Measurements from ENCODE around the gene GAPDH. TPM values are rescaled to one million over a fixed set of nuclear protein-coding genes. Genes with fewer than 3 reads are reported as not detected.

The GAPDH gene
- total and polyA plus RNA-seq, 10 of the 15 experiments (the other 5 are each of a cell fraction or from before 2014, with no cell fraction given): 5,606 to 14,240 (median 9,400) TPM

GRCh38 chr12:6538420-6539313 is 4.3 kb downstream of the GAPDH start (continued):
- no peak for TF ChIP-seq ZZZ3 (IDR thresholded peaks at IDR 0.05; ENCODE audit: control insufficient read depth, insufficient read length, low read depth)
- TF ChIP-seq ZBTB33 (IDR thresholded peaks at IDR 0.05): no peak
- TF ChIP-seq ATF7 (IDR thresholded peaks at IDR 0.05; ENCODE audit: low read depth): no peak
- TF ChIP-seq MTA3 (IDR thresholded peaks at IDR 0.05; ENCODE audit: borderline replicate concordance, low read length): no peak
- TF ChIP-seq SMAD1 (IDR thresholded peaks at IDR 0.05; ENCODE audit: low read depth, partially characterized antibody): no peak
- no peak; the same call in 1 of the 2 replicates for TF ChIP-seq PAX5 (IDR thresholded peaks at IDR 0.05; ENCODE audit: borderline replicate concordance, low read depth, low read length)
- TF ChIP-seq TCF3 (IDR thresholded peaks at IDR 0.05; ENCODE audit: borderline replicate concordance, insufficient read depth, low read depth, low read length): no peak
- TF ChIP-seq ZSCAN29 (IDR thresholded peaks at IDR 0.05): no peak
- TF ChIP-seq BCLAF1 (IDR thresholded peaks at IDR 0.05): 0 out of 2 replicates have a peak, but pooled peaks have one; percentile 13
- TF ChIP-seq DPF2 (IDR thresholded peaks at IDR 0.05): no peak
- TF ChIP-seq E2F4 (IDR thresholded peaks at IDR 0.05; ENCODE audit: low read depth, low read length): no peak
- no peak for TF ChIP-seq NBN (IDR thresholded peaks at IDR 0.05)
- no peak for TF ChIP-seq TCF12 (IDR thresholded peaks at IDR 0.05; ENCODE audit: low read depth, low read length)
- TF ChIP-seq SMC3 (IDR thresholded peaks at IDR 0.05; ENCODE audit: borderline replicate concordance, low read length): no peak
- TF ChIP-seq KAT2A (conservative IDR thresholded peaks at IDR 0.05; ENCODE audit: control insufficient read depth, low read depth, low read length): no peak
- peak; percentile 56 for TF ChIP-seq HDAC6 (IDR thresholded peaks at IDR 0.05; ENCODE audit: unreplicated experiment)
- no peak for TF ChIP-seq ZNF274 (IDR thresholded peaks at IDR 0.05; ENCODE audit: insufficient read depth, insufficient read length)
- TF ChIP-seq RFX5 (IDR thresholded peaks at IDR 0.05; ENCODE audit: low read depth, low read length): no peak
- TF ChIP-seq CBX3 (IDR thresholded peaks at IDR 0.05; ENCODE audit: borderline replicate concordance, low read depth): no peak
- no peak for TF ChIP-seq ASH2L (IDR thresholded peaks at IDR 0.05; ENCODE audit: borderline replicate concordance, low read depth)
- TF ChIP-seq ZBTB40 (IDR thresholded peaks at IDR 0.05; ENCODE audit: borderline replicate concordance): no peak
